Measurements from ENCODE around the gene CITED4.

DNA sequence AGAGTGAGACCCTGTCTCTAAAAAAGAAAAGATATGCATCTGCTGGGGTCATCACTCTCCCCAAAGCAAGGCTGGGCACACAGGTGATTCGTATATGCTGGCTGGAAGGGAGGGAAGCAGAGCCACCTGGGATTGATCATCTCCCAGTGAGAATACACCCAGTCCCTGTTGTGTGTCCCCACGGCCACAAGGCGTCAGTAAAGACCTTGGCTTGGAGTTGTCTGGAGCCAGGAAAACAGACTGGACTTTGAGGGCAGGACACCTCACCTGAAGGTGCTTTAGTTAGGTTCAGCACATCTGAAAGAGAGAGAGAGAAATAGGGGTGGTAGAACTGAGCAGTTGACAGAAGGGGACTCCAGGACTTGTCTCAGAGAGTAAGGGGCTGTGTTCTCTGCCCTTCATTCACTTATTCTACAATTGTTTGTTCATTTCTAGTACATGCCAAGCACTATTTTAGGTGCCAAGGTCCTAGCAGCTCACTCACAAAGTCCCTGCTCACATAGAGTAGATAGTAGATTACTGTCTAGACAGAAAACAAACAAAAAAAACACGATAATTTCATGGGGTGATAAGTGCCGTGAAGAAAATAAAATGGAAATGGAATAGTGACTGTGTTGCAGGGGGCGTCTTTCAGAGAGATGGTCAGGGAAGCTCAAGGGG is 13.5 kb downstream of the CITED4 start:
- TF ChIP-seq POLR2A (IDR thresholded peaks at IDR 0.05) = no peak
- TF ChIP-seq, protein P1, sequence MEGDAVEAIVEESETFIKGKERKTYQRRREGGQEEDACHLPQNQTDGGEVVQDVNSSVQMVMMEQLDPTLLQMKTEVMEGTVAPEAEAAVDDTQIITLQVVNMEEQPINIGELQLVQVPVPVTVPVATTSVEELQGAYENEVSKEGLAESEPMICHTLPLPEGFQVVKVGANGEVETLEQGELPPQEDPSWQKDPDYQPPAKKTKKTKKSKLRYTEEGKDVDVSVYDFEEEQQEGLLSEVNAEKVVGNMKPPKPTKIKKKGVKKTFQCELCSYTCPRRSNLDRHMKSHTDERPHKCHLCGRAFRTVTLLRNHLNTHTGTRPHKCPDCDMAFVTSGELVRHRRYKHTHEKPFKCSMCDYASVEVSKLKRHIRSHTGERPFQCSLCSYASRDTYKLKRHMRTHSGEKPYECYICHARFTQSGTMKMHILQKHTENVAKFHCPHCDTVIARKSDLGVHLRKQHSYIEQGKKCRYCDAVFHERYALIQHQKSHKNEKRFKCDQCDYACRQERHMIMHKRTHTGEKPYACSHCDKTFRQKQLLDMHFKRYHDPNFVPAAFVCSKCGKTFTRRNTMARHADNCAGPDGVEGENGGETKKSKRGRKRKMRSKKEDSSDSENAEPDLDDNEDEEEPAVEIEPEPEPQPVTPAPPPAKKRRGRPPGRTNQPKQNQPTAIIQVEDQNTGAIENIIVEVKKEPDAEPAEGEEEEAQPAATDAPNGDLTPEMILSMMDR (IDR thresholded peaks at IDR 0.05) = peak; percentile 77 to 79
- no peak for TF ChIP-seq EP300 (IDR thresholded peaks at IDR 0.05)

All from suprapubic skin (tissue), 3 donors.